A673 (cell line): ENCODE data around the gene MEF2A. TPM values are rescaled to one million over a fixed set of nuclear protein-coding genes. Genes with fewer than 3 reads are reported as not detected.

Experiments used
- BruUV-seq: library from RNA; stranded (reverse); fragments of 400-500 nt; replicated peaks from 2 replicates; lab custom pipeline; 2021; lab: Mats Ljungman, UMichigan
- CTCF ChIA-PET: fragments of 300-600 bp; sonication (Branson Sonifier 250); formaldehyde crosslinking; loops from one replicate; lab custom pipeline; 2022; ENCODE audit warnings: antibody characterized with exemption; lab: Charles Lee
- POLR2A ChIA-PET: fragments of 300-600 bp; sonication (Branson Sonifier 250); formaldehyde crosslinking; loops from one replicate; lab custom pipeline; 2022; ENCODE audit warnings: antibody characterized with exemption; ENCODE audit not compliant: low non-redundant PET; lab: Charles Lee
- DNase-seq: peaks from one replicate; pipeline ENCODE4 v3.0.0-alpha.2; 2015; ENCODE audit warnings: low spot score
- H3K27ac ChIP-seq: fragments of 200-600 bp; sonication (generic); 2 replicates; pipeline ENCODE4 v1.5.1; 2016; ENCODE audit warnings: mixed run types, low read depth, mild to moderate bottlenecking, mixed read lengths, antibody characterized with exemption, low read length; ENCODE audit not compliant: poor library complexity, severe bottlenecking
- H3K27me3 ChIP-seq: fragments of 200-600 bp; sonication (generic); replicated peaks from 2 replicates; pipeline ENCODE4 v1.6.1; 2017; ENCODE audit warnings: mixed run types, low read depth, mild to moderate bottlenecking, mixed read lengths, antibody characterized with exemption, low read length; ENCODE audit not compliant: insufficient read depth, poor library complexity
- H3K36me3 ChIP-seq: fragments of 200-600 bp; sonication (generic); 2 replicates; pipeline ENCODE4 v1.6.1; 2016; ENCODE audit warnings: mixed run types, mild to moderate bottlenecking, mixed read lengths, antibody characterized with exemption, low read length; ENCODE audit not compliant: insufficient read depth, poor library complexity, severe bottlenecking
- H3K4me1 ChIP-seq: fragments of 200-600 bp; sonication (generic); 2 replicates; pipeline ENCODE4 v1.6.1; 2017; ENCODE audit warnings: mixed run types, mild to moderate bottlenecking, mixed read lengths, antibody characterized with exemption, low read length; ENCODE audit not compliant: insufficient read depth, poor library complexity, severe bottlenecking
- H3K4me3 ChIP-seq: fragments of 200-600 bp; sonication (generic); 2 replicates; pipeline ENCODE4 v1.5.1; 2016; ENCODE audit warnings: low read depth, mixed run types, mild to moderate bottlenecking, mixed read lengths, low read length; ENCODE audit not compliant: poor library complexity, severe bottlenecking
- H3K9me3 ChIP-seq: fragments of 200-600 bp; sonication (generic); 2 replicates; pipeline ENCODE4 v1.6.1; 2016; ENCODE audit warnings: mixed run types, low read depth, mild to moderate bottlenecking, mixed read lengths, antibody characterized with exemption, low read length; ENCODE audit not compliant: poor library complexity, severe bottlenecking
- CTCF ChIP-seq: fragments of 300-800, 200-600 bp; sonication (generic); conservative IDR thresholded peaks from 2 replicates; pipeline ENCODE4 v1.5.1; 2017; ENCODE audit warnings: low read depth, mild to moderate bottlenecking, antibody characterized with exemption, low read length, moderate library complexity, mixed read lengths
- EZH2 ChIP-seq: fragments of 200-600 bp; sonication (generic); IDR thresholded peaks from 2 replicates; pipeline ENCODE4 v1.6.1; 2017; ENCODE audit warnings: borderline replicate concordance, low read depth, mild to moderate bottlenecking, mixed read lengths, antibody characterized with exemption, low read length; ENCODE audit not compliant: poor library complexity, severe bottlenecking
- intact Hi-C: fragments of 100-400 bp; cut with micrococcal nuclease; formaldehyde crosslinking; loops from one replicate; pipeline ENCODE4 v1.10.0; 2022; ENCODE audit not compliant: unreplicated experiment
- total RNA-seq: library from RNA; stranded (reverse); gene quantifications from 2 replicates; pipeline ENCODE4 v1.2.3, GENCODE V29; 2021

Gene MEF2A
- total RNA-seq, 1 experiment from 2014 or later, result 26.4 TPM

DNA sequence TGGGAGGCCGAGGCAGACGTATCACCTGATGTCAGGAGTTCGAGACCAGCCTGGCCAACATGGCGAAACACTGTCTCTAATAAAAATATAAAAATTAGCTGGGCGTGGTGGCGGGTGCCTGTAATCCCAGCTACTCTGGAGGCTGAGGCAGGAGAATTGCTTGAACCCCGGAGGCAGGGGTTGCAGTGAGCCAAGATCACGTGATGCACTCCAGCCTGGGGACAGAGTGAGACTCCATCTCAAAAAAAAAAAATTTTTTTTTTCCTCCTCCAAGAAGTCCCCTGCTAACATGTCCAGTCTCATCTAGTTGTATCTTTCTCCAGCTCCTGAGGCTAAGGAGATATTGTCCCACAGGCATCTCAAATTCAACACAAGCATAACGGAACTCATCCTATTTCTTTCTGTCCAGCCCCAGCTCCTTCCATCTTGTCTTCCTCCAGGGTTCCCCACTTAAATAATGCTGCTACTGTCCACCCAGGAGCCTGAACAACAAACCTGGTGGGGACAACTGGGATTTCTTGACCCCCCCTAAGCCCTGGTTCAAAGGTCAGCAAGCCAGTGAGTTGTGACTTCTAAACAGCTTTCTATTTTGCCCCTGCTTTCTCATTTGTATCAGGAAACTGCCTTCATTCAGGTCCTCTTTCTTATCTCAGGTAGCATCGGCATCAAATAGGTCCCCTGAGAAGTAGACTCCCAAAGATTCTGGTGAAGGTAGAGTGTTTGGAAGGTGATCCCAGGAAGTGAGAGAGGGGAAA is 4.1 kb upstream of the MEF2A start:
- Histone ChIP-seq H3K27ac (no peak overlapping the region), H3K4me3 (no peak overlapping the region), H3K27me3 (no peaks in the 10 kb centered on the region), H3K4me1 (no peaks in the 10 kb centered on the region), H3K36me3 (no peaks in the 10 kb centered on the region), H3K9me3 (no peaks in the 10 kb centered on the region)
- ChIA-PET CTCF (no interaction called here), POLR2A (no interaction called here)
- DNase-seq, result no peak
- no TSS peak for BruUV-seq
- intact Hi-C loops, result loop anchor here (10.0 kb wide), 1 partner anchor 277 kb away; no protein-coding TSS in a partner anchor
- TF ChIP-seq CTCF (no peak), EZH2 (no peak)

GRCh38 chr15:99562238-99562637 is 3.5 kb upstream of the MEF2A start:
- CTCF ChIA-PET, result no interaction called here
- BruUV-seq, result no TSS peak

More at GRCh38 chr15:99562238-99562637, 3.5 kb upstream of the MEF2A start:
- no peak for TF ChIP-seq EZH2
- TF ChIP-seq CTCF, result no peak
- Histone ChIP-seq H3K4me1 (peaks cover under 1% of the 10 kb centered on the region), H3K4me3 (no peak overlapping the region), H3K36me3 (no peaks in the 10 kb centered on the region), H3K27ac (no peak overlapping the region), H3K9me3 (no peaks in the 10 kb centered on the region), H3K27me3 (no peaks in the 10 kb centered on the region)
- no peak for DNase-seq
- POLR2A ChIA-PET, result no interaction called here
- intact Hi-C loops, result loop anchor here (10.0 kb wide), 1 partner anchor 277 kb away; no protein-coding TSS in a partner anchor
